Stomach (tissue), 4 donors: ENCODE data around the gene REXO1.

Source experiments
- CTCF ChIP-seq, 7 experiments: fragments of 450-650 bp in 4 of 7; fragments of 200-600 bp in 3 of 7; sonication (generic) in 3 of 7; IDR thresholded peaks; one replicate each; pipeline ENCODE4 v1.5.1; 2016 to 2019; ENCODE audit warnings: antibody characterized with exemption in 7 of 7, control low read depth in 2 of 7, mild to moderate bottlenecking in 1 of 7
- POLR2A ChIP-seq, 4 donors: fragments of 450-650 bp; IDR thresholded peaks; one replicate each; pipeline ENCODE4 v1.6.1; 2016; ENCODE audit warnings: antibody characterized with exemption in 4 of 4, control low read depth in 2 of 4, mild to moderate bottlenecking in 1 of 4, moderate library complexity in 1 of 4
- POLR2AphosphoS5 ChIP-seq, 3 donors: sonication (generic); formaldehyde crosslinking; IDR thresholded peaks; one replicate each; pipeline ENCODE4 v1.6.1; 2016; ENCODE audit warnings: antibody characterized with exemption in 3 of 3

- TF ChIP-seq POLR2AphosphoS5 (IDR thresholded peaks at IDR 0.05) (no peak), CTCF (IDR thresholded peaks at IDR 0.05) (no peak), POLR2A (IDR thresholded peaks at IDR 0.05) (no peak)
These were observed 17.7 kb downstream of the REXO1 start for GRCh38 chr19:1830568-1830967.
